Gastroesophageal sphincter (tissue), 3 donors: ENCODE measurements around the gene COL20A1.

Source experiments
- CTCF ChIP-seq, 4 experiments: fragments of 200-600 bp in 2 of 4; fragments of 450-650 bp in 2 of 4; sonication (generic) in 1 of 4; IDR thresholded peaks; one replicate each; pipeline ENCODE4 v1.5.1; 2017 to 2019; ENCODE audit warnings: antibody characterized with exemption in 4 of 4, mild to moderate bottlenecking in 2 of 4, moderate library complexity in 2 of 4
- POLR2A ChIP-seq, 2 donors: fragments of 450-650 bp; IDR thresholded peaks; one replicate each; pipeline ENCODE4 v1.6.1; 2017; ENCODE audit warnings: antibody characterized with exemption in 2 of 2, mild to moderate bottlenecking in 2 of 2, moderate library complexity in 1 of 2

GRCh38 chr20:63295018-63295417 is 2.0 kb downstream of the COL20A1 start:
- TF ChIP-seq POLR2A (IDR thresholded peaks at IDR 0.05) (no peak), CTCF (IDR thresholded peaks at IDR 0.05) (no peak)
